HG02981 (cell line): ENCODE data around the gene FBXW9.
"Not testable (repeated sequence)": the region's sequence is repeated elsewhere in the genome, so short reads cannot be mapped to it uniquely, and the experiment has no call there.

Experiments used
- ATAC-seq: cut with Tn5 transposase; IDR thresholded peaks from one replicate; pipeline ENCODE4 v1.9.1; 2021; ENCODE audit warnings: mild to moderate bottlenecking, moderate library complexity; ENCODE audit not compliant: unreplicated experiment

FBXW9 gene

DNA sequence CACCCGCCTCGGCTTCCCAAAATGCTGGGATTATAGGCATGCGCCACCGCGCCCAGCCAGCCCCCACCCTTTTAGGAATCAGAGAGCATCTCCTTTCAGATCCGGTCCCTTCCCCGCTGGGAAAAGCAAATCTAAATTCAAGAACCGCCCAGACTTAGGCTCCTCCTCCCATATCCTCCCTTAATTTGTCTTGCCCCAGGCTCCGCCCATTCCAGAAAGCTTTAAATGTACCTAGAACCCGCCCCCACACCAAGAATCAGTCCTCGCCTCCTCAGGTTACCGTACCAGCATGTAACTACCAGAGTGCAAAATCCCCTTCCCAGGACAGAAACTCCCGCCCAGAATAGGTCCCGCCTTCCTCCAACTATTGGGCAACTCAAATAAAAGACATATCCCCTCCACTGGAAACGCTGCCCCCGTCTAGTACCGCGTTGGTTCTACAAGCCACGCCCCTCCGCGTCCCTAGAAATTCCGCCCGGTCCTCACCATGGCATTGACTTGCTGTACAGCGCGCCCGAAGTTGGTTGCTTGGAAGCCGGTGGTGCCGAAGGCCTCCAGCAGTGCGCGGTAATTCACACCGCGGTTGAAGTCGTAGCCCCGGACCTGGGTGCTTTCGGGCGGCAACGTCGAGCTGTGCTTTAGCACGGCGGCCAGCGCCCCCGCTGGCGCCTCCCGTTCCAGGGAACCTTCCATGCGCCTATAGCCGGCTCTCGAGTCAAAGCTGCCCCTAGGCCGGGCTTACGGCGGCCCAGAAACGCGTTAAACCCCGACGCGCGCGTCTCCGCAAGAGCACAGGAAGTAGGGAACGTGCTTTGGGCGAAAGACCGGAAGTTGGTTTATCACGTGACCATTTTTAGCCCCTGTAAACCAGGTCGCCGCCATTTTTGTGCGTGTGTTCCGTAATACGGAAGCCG, 15.1 kb downstream of the FBXW9 start, which contains the start of gene DHPS:
TSS of gene DHPS (minus strand) at position 807 of the 914 bp plus-strand sequence. CDS start at position 693, 114 bp downstream.
- ATAC-seq: peak; percentile 58

DNA sequence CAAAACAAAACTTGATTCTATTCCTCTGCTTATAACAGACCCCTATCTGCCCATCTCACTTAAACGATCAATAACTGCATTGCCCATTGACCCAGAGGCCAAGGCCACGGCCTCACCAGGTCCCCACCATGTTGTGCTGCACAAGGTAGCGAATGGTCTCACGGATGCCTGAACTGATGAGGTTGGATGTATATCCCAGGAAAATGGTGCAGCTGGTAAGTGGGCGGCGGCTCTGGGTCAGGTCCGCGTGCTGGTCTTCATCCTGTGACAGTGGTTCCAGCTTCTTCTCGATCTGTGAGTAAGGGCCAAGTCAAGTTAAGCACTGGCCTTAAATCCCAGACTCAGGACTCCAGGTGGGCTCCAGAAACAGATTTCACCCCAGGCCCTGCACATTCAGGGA, 16.4 kb downstream of the FBXW9 start:
- ATAC-seq: no peak

DNA sequence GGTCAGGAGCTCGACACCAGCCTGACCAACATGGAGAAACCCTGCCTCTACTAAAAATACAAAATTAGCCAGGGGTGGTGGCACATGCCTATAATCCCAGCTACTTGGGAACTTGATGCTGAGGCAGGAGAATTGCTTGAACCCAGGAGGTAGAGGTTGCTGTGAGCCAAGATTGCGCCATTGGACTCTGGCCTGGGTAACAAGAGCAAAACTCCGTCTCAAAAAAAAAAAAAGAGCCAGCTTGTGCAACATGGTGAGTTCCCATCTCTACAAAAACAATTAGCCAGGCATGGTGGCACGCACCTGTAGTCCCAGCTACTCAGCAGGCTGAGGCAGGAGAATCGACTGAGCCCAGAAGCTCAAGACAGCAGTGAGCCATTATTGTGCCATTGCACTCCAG, 18.4 kb downstream of the FBXW9 start:
- ATAC-seq: not testable (repeated sequence)

GRCh38 chr19:12676928-12677327, 19.5 kb downstream of the FBXW9 start:
- no peak for ATAC-seq

GRCh38 chr19:12676384-12676792, 20.0 kb downstream of the FBXW9 start:
- no peak for ATAC-seq

DNA sequence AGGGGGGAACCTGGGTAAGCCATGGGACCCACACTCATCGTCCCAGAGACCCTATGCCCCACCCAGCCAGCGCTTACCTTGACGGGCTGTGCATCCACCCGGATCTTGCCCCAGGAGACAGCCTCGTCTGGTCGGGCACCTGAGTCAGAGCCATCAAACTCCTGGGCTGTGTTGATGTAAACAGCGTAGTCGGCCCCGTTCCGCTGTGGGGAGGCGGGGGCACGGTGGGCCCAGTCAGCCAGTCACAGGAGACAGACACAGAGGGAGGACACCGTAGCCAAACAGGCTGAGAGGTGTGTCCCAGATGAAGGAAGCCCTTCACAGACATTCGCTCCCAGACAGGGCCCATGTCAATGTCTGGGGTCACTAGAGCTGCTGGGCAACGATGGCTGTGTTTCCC, 20.5 kb downstream of the FBXW9 start:
- ATAC-seq: no peak

GRCh38 chr19:12675399-12675798, 21.0 kb downstream of the FBXW9 start:
- ATAC-seq: no peak

DNA sequence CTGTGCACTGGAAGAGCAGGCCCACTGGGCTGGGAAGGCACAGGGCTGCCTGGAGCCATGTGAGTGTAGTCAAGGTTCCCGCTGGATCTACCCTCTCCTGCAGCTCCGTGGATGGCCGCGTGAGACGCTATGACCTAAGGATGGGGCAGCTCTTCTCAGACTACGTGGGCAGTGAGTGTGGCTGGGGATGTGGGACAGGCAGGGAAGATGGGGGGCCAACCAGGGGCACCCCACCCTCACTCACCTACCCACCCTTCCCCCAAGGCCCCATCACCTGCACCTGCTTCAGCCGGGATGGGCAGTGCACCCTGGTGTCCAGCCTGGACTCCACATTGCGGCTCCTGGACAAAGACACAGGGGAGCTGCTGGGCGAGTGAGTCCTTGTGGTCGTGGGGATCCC, 23.7 kb downstream of the FBXW9 start:
- no peak for ATAC-seq

- ATAC-seq: no peak
These were observed 26.1 kb downstream of the FBXW9 start for GRCh38 chr19:12670159-12670928.

DNA sequence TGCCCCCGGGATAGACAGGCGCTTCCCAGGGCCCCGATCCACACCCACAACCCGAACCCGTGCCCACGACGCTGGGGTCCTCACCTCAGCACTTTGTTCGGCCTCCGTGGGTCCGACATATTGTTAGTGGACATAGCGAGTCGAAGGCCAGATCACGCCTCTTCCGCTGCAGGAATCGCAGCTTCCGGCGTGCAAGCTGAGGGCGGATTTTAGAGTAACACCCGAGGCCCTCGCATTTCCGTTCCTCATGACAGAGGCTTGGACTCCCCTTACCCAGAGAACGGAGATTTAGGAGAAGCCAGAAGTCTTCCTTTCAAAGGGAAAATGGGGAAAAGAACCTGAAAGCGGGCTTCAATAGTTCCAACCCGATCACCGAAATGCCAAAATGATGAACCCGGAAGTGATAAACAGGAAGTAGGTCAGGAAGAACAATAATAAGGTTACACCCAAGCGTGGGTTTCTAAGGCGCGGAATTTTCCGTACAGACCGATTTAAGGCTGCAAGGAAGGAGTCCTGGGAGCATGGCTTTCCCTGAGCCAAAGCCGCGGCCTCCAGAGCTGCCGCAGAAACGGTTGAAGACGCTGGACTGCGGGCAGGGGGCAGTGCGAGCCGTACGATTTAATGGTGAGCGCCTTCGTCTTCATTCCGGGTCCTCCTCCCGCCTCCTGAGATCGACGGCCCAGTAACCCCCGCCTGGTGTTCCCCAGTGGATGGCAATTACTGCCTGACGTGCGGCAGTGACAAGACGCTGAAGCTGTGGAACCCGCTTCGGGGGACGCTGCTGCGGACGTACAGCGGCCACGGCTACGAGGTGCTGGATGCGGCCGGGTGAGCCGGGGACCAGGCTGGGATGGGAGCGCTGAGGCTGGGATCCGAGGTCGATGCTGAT, 26.9 kb downstream of the FBXW9 start:
- ATAC-seq: no peak

GRCh38 chr19:12668932-12669269, 27.5 kb downstream of the FBXW9 start:
- no peak for ATAC-seq

DNA sequence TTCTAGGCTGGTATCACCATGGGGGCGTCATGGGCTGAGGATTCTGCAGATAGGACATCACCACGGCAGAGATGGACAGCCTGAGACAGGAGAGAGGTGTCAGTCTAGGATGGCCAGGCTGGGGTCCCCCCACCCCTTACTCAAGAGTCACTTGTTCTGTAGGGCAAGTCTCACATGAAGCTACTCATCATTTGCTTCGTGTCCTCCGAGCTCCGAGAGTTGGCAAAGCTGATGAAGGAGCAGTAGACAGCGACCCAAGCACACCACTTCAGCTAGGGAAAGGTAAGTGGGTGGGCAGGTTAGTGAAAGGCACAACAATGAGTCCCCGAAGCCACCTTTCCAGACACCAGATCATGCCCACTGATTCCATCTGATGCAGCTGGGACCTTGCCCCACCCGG, 28.1 kb downstream of the FBXW9 start:
- ATAC-seq: no peak

DNA sequence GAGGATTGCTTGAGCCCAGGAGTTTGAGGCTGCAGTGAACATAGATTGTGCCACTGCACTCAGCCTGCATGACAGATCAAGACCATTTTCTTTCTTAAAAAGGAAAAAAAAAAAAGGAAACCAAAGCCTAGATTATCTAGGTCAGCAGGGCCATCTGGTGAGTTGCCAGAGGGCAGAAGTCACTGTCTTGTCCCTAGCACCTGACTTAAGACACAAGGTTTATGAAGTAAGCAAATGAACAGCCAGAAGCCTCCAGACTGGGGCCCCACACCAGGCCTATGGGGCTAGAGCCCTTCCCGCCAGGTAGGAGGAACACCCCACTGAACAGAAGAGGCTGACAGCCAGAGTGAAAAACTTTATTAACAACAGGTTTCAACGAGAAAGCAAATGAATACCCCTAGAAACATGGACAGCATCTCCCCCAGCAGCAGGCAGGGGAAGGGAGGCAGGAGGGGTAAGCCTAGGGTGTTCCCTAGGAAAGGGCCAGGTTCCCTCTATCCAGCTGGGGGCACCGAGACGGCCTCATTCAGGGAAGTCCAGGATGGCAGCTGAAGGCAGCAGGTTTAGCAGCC, 28.6 kb downstream of the FBXW9 start:
- ATAC-seq: no peak

GRCh38 chr19:12666265-12667048, 30.0 kb downstream of the FBXW9 start, which contains the start of the genes MAN2B1 and WDR83:
Gene MAN2B1, minus strand, starts transcription at chr19:12666742. Its CDS starts 41 bp downstream, at chr19:12666701.
Gene WDR83, plus strand, starts transcription at chr19:12666807. Its CDS starts 2,984 bp downstream, at chr19:12669791.
- ATAC-seq: peak; percentile 44

- ATAC-seq: no peak
These were observed 30.7 kb downstream of the FBXW9 start for GRCh38 chr19:12665671-12666264.

- no peak for ATAC-seq
These were observed 31.2 kb downstream of the FBXW9 start for GRCh38 chr19:12665281-12665573.

GRCh38 chr19:12664406-12665280, 31.8 kb downstream of the FBXW9 start:
- ATAC-seq: no peak

DNA sequence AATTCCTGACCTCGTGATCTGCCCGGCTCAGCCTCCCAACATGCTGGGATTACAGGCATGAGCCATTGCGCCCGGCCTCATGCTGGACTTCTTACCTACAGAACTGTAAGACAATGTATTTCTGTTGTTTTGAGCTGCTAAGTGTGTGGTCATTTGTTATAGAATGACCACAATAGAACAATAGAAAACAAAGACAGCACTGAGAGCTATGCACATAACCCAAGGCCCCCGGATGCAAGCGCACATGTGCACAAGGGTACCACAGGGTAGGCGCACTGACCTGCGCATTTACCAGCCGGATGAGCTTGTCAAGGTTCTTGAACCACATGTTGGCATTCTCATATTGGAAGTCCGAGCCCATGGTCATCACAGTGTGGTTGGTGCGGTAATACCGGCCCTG, 35.5 kb downstream of the FBXW9 start:
- no peak for ATAC-seq
